Neural cell (in vitro differentiated cells): ENCODE measurements around the gene BBS1. TPM values are rescaled to one million over a fixed set of nuclear protein-coding genes. Genes with fewer than 3 reads are reported as not detected.
A peak's percentile ranks its signal among the peaks of the same experiment; 100 is the strongest.

Experiments
- H2AFZ ChIP-seq: fragments of 200-600, 300-800 bp; sonication (generic), shearing (Covaris generic); 2 replicates; pipeline ENCODE4 v1.6.0; 2014; ENCODE audit warnings: low read depth, mild to moderate bottlenecking, antibody characterized with exemption, low read length, moderate library complexity
- H3F3A ChIP-seq: fragments of 200-600 bp; shearing (Covaris generic); 2 replicates; pipeline ENCODE4 v1.6.1; 2016; ENCODE audit warnings: mild to moderate bottlenecking, moderate library complexity, mixed read lengths, antibody characterized with exemption, low read length; ENCODE audit not compliant: insufficient read depth, poor library complexity, severe bottlenecking
- H3K27ac ChIP-seq: fragments of 200-600, 300-800 bp; sonication (generic), shearing (Covaris generic); 2 replicates; pipeline ENCODE4 v1.5.1; 2014; ENCODE audit warnings: mild to moderate bottlenecking, low read length, moderate library complexity
- H3K27me3 ChIP-seq: fragments of 300-800, 200-600 bp; sonication (generic), shearing (Covaris generic); 2 replicates; pipeline ENCODE4 v1.6.0; 2014; ENCODE audit warnings: mild to moderate bottlenecking, low read depth, low read length, moderate library complexity; ENCODE audit not compliant: insufficient read depth
- H3K36me3 ChIP-seq: fragments of 300-800, 200-600 bp; sonication (generic), shearing (Covaris generic); 2 replicates; pipeline ENCODE4 v1.5.1; 2014; ENCODE audit warnings: mild to moderate bottlenecking, antibody characterized with exemption, low read length, moderate library complexity; ENCODE audit not compliant: insufficient read depth
- H3K4me2 ChIP-seq: fragments of 300-800, 200-600 bp; sonication (generic), shearing (Covaris generic); 2 replicates; pipeline ENCODE4 v1.6.0; 2014; ENCODE audit warnings: mild to moderate bottlenecking, low read length
- H3K4me3 ChIP-seq: fragments of 300-800, 200-600 bp; sonication (generic), shearing (Covaris generic); 2 replicates; pipeline ENCODE4 v1.5.1; 2014; ENCODE audit warnings: mild to moderate bottlenecking, low read length, moderate library complexity
- H3K79me2 ChIP-seq: fragments of 200-600 bp; shearing (Covaris generic); replicated peaks from 2 replicates; pipeline ENCODE4 v1.6.0; 2014; ENCODE audit warnings: mild to moderate bottlenecking, low read length, moderate library complexity; ENCODE audit not compliant: insufficient read depth
- H3K9ac ChIP-seq: fragments of 300-800, 200-600 bp; sonication (generic), shearing (Covaris generic); 2 replicates; pipeline ENCODE4 v1.6.1; 2016; ENCODE audit warnings: mild to moderate bottlenecking, low read length, mixed read lengths
- H3K9me2 ChIP-seq: fragments of 200-600 bp; shearing (Covaris generic); 2 replicates; pipeline ENCODE4 v1.6.1; 2016; ENCODE audit warnings: mild to moderate bottlenecking, low read length, mixed read lengths; ENCODE audit not compliant: insufficient read depth
- H3K9me3 ChIP-seq: fragments of 200-600, 300-800 bp; sonication (generic), shearing (Covaris generic); 2 replicates; pipeline ENCODE4 v1.6.1; 2016; ENCODE audit warnings: mild to moderate bottlenecking, mixed run types, low read length, moderate library complexity, mixed read lengths
- H4K20me1 ChIP-seq: fragments of 200-600 bp; shearing (Covaris generic); 2 replicates; pipeline ENCODE4 v1.6.1; 2016; ENCODE audit warnings: mild to moderate bottlenecking, mixed run types; ENCODE audit not compliant: insufficient read depth
- EP300 ChIP-seq: fragments of 450-650 bp; conservative IDR thresholded peaks from 2 replicates; pipeline ENCODE4 v1.6.1; 2014; ENCODE audit warnings: antibody characterized with exemption, mild to moderate bottlenecking, moderate library complexity; ENCODE audit not compliant: poor library complexity, severe bottlenecking
- EZH2 ChIP-seq: fragments of 200-600, 300-800 bp; shearing (Covaris generic), sonication (generic); IDR thresholded peaks from 2 replicates; pipeline ENCODE4 v1.6.1; 2014; ENCODE audit warnings: antibody characterized with exemption, low read length, borderline replicate concordance, mild to moderate bottlenecking; ENCODE audit not compliant: insufficient read depth, poor library complexity, severe bottlenecking
- MXI1 ChIP-seq: fragments of 450-650 bp; conservative IDR thresholded peaks from 2 replicates; pipeline ENCODE4 v1.6.1; 2014; ENCODE audit warnings: antibody characterized with exemption, mild to moderate bottlenecking; ENCODE audit not compliant: poor library complexity, severe bottlenecking
- POLR2AphosphoS5 ChIP-seq: IDR thresholded peaks from 2 replicates; pipeline ENCODE4 v1.6.1; 2012
- RAD21 ChIP-seq: fragments of 450-650 bp; conservative IDR thresholded peaks from 2 replicates; pipeline ENCODE4 v1.6.1; 2014; ENCODE audit warnings: antibody characterized with exemption, mild to moderate bottlenecking, moderate library complexity
- SMC3 ChIP-seq: fragments of 450-650 bp; conservative IDR thresholded peaks from 2 replicates; pipeline ENCODE4 v1.6.1; 2014; ENCODE audit warnings: antibody characterized with exemption, mild to moderate bottlenecking, moderate library complexity; ENCODE audit not compliant: poor library complexity
- TAF1 ChIP-seq: IDR thresholded peaks from 2 replicates; pipeline ENCODE4 v1.6.1; 2012; ENCODE audit warnings: low read depth
- polyA plus RNA-seq: library from polyadenylated mRNA; depleted of rRNA; stranded (reverse); fragments of >200 nt; gene quantifications from 2 replicates; pipeline ENCODE4 v1.2.3, GENCODE V29; 2014
- TF ChIP-seq, protein P1 (sequence below): IDR thresholded peaks from 2 replicates; pipeline ENCODE4 v1.6.1; 2012; ENCODE audit warnings: borderline replicate concordance
- TF ChIP-seq, protein P2 (sequence below): fragments of 450-650 bp; IDR thresholded peaks from 2 replicates; pipeline ENCODE4 v1.5.1; 2014; ENCODE audit warnings: antibody characterized with exemption, mild to moderate bottlenecking, moderate library complexity; ENCODE audit not compliant: poor library complexity, severe bottlenecking

BBS1 gene
- polyA plus RNA-seq, 1 donor from 2014 or later: 69.5 TPM

DNA sequence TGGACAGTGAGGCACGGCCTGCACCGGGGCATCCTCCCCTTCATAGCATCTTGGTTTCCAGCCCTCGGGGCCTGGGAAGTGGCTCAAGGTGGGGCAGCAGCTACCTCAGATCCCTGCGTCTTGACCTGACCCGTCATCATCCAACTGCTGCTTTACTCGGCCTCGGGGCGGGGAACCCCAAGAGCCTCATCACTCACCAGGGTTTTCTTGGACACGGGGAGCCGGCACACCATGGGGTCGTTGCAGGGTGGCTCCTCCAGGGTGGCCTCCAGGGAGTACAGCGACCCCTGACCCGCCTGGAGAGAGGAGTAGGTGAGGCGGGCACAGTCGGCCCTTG is 57.3 kb downstream of the BBS1 start:
- H3F3A ChIP-seq: no peaks in the 10 kb centered on the region
- no peaks in the 10 kb centered on the region for H3K9me3 ChIP-seq
- H3K4me3 ChIP-seq: no peak overlapping the region
- H2AFZ ChIP-seq: no peak overlapping the region
- H3K79me2 ChIP-seq: no peaks in the 10 kb centered on the region
- H3K27me3 ChIP-seq: no peaks in the 10 kb centered on the region
- no peaks in the 10 kb centered on the region for H3K9me2 ChIP-seq
- no peak overlapping the region for H3K4me2 ChIP-seq
- H3K9ac ChIP-seq: no peak overlapping the region
- H4K20me1 ChIP-seq: no peaks in the 10 kb centered on the region
- no peak overlapping the region for H3K27ac ChIP-seq
- no peaks in the 10 kb centered on the region for H3K36me3 ChIP-seq
- TF ChIP-seq, protein P1, sequence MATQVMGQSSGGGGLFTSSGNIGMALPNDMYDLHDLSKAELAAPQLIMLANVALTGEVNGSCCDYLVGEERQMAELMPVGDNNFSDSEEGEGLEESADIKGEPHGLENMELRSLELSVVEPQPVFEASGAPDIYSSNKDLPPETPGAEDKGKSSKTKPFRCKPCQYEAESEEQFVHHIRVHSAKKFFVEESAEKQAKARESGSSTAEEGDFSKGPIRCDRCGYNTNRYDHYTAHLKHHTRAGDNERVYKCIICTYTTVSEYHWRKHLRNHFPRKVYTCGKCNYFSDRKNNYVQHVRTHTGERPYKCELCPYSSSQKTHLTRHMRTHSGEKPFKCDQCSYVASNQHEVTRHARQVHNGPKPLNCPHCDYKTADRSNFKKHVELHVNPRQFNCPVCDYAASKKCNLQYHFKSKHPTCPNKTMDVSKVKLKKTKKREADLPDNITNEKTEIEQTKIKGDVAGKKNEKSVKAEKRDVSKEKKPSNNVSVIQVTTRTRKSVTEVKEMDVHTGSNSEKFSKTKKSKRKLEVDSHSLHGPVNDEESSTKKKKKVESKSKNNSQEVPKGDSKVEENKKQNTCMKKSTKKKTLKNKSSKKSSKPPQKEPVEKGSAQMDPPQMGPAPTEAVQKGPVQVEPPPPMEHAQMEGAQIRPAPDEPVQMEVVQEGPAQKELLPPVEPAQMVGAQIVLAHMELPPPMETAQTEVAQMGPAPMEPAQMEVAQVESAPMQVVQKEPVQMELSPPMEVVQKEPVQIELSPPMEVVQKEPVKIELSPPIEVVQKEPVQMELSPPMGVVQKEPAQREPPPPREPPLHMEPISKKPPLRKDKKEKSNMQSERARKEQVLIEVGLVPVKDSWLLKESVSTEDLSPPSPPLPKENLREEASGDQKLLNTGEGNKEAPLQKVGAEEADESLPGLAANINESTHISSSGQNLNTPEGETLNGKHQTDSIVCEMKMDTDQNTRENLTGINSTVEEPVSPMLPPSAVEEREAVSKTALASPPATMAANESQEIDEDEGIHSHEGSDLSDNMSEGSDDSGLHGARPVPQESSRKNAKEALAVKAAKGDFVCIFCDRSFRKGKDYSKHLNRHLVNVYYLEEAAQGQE: no peak
- no peak for TF ChIP-seq POLR2AphosphoS5
- no peak for TF ChIP-seq SMC3
- TF ChIP-seq TAF1: no peak
- no peak for TF ChIP-seq EZH2
- TF ChIP-seq EP300: no peak
- TF ChIP-seq MXI1: no peak
- TF ChIP-seq RAD21: no peak

DNA sequence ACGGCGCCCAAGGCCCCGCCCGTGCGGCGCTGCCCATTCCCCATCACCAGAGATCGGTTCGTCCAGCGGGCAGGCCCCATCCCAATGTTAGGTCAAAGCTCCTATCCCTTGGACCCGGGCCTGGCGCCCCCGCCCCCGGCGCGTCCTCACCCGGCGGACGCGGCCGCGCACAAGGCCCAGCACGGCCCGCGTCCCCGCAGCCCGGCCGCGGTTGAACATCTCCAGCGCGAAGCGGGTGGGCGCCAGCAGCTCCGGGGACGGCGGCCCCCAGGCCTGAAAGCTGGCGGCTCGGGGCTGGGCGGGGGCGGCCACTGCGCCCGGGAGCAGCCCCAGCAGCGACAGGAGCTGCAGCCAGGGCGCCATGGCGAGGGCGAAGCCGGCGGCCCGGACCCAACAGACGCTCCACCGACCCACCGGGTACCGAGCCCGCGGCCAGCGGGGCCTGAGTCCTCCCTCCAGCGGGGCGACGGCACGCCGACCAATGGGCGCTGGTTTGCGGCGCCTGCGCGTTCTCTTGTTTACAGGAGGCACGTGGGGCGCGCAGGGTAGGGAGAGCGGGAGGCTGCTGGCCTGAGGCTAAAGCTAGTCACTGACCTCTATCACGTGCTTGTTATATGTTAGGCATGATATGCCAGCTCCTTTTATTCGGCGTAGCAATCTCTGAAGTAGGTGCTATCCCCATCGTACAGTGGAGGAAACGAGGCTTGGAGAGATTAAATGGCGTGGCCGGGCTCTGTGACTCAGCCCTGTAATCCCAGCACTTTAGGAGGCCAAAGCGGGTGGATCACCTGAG is 57.9 kb downstream of the BBS1 start, which contains the start of gene CTSF:
Gene CTSF (minus strand): TSS at position 483 of the 793 bp plus-strand sequence. CDS start 120 bp downstream, at position 363.
- H3K27ac ChIP-seq: peak within 1 kb of the TSS; percentile 99
- no peak within 1 kb of the TSS for H3K4me3 ChIP-seq
- H3K9me2 ChIP-seq: no peaks in the 10 kb centered on the region
- no peaks in the 10 kb centered on the region for H3K79me2 ChIP-seq
- no peaks in the 10 kb centered on the region for H3F3A ChIP-seq
- H3K4me2 ChIP-seq: no peak within 1 kb of the TSS
- H2AFZ ChIP-seq: no peak within 1 kb of the TSS
- TF ChIP-seq POLR2AphosphoS5 (no peak), RAD21 (no peak), MXI1 (no peak), EP300 (no peak), EZH2 (no peak)
- TF ChIP-seq, protein P1: no peak
- TF ChIP-seq, protein P2, sequence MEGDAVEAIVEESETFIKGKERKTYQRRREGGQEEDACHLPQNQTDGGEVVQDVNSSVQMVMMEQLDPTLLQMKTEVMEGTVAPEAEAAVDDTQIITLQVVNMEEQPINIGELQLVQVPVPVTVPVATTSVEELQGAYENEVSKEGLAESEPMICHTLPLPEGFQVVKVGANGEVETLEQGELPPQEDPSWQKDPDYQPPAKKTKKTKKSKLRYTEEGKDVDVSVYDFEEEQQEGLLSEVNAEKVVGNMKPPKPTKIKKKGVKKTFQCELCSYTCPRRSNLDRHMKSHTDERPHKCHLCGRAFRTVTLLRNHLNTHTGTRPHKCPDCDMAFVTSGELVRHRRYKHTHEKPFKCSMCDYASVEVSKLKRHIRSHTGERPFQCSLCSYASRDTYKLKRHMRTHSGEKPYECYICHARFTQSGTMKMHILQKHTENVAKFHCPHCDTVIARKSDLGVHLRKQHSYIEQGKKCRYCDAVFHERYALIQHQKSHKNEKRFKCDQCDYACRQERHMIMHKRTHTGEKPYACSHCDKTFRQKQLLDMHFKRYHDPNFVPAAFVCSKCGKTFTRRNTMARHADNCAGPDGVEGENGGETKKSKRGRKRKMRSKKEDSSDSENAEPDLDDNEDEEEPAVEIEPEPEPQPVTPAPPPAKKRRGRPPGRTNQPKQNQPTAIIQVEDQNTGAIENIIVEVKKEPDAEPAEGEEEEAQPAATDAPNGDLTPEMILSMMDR: no peak
- H3K36me3 ChIP-seq: no peaks in the 10 kb centered on the region
- H3K9ac ChIP-seq: peak within 1 kb of the TSS; percentile 12
- H3K27me3 ChIP-seq: no peaks in the 10 kb centered on the region
- no peaks in the 10 kb centered on the region for H3K9me3 ChIP-seq
- no peaks in the 10 kb centered on the region for H4K20me1 ChIP-seq
